GM12878 (cell line): ENCODE measurements around the gene TMEM255B.

ENCODE experiments used
- EZH2 ChIP-seq: IDR thresholded peaks from 2 replicates; pipeline ENCODE4 v1.6.1; 2012; ENCODE audit warnings: low read depth, mild to moderate bottlenecking, control low read depth, inconsistent platforms, low read length, borderline replicate concordance; ENCODE audit not compliant: control insufficient read depth
- GABPA ChIP-seq: IDR thresholded peaks from 2 replicates; pipeline ENCODE4 v1.6.1; 2014; ENCODE audit warnings: antibody characterized with exemption, low read depth, mild to moderate bottlenecking, inconsistent platforms
- POLR2AphosphoS2 ChIP-seq: IDR thresholded peaks from 2 replicates; pipeline ENCODE4 v1.6.1; 2011; ENCODE audit warnings: low read depth, mild to moderate bottlenecking, low read length, improper control_type of control experiment, moderate library complexity
- SMARCA5 ChIP-seq: fragments of 450-650 bp; IDR thresholded peaks from 2 replicates; pipeline ENCODE4 v1.6.1; 2017; ENCODE audit warnings: mild to moderate bottlenecking
- ZNF217 ChIP-seq: fragments of 450-650 bp; IDR thresholded peaks from 2 replicates; pipeline ENCODE4 v1.6.1; 2017; ENCODE audit warnings: antibody characterized with exemption, mild to moderate bottlenecking

GRCh38 chr13:113762075-113762474, 3.0 kb downstream of the TMEM255B start:
- TF ChIP-seq SMARCA5 (no peak), ZNF217 (no peak), POLR2AphosphoS2 (no peak), GABPA (no peak), EZH2 (no peak)
